MM.1S (cell line): ENCODE results near the gene ADCY2.

Source experiments
- DNase-seq: peaks from one replicate; pipeline ENCODE4 v3.0.0-alpha.2; 2015
- H2AFZ ChIP-seq: fragments of 300-600 bp; sonication (generic); 2 replicates; pipeline ENCODE4 v1.6.0; 2016; ENCODE audit warnings: antibody characterized with exemption, low read length
- H3F3A ChIP-seq: fragments of 300-600 bp; sonication (generic); 2 replicates; pipeline ENCODE4 v1.6.1; 2016; ENCODE audit warnings: mild to moderate bottlenecking, antibody characterized with exemption, low read length, moderate library complexity, mixed read lengths; ENCODE audit not compliant: insufficient read depth
- H3K27ac ChIP-seq: fragments of 300-600 bp; sonication (generic); 2 replicates; pipeline ENCODE4 v1.5.1; 2016; ENCODE audit warnings: mild to moderate bottlenecking, low read length
- H3K27me3 ChIP-seq: fragments of 300-600 bp; sonication (generic); replicated peaks from 2 replicates; pipeline ENCODE4 v1.6.0; 2016; ENCODE audit warnings: low read length; ENCODE audit not compliant: insufficient read depth
- H3K36me3 ChIP-seq: fragments of 300-600 bp; sonication (generic); replicated peaks from 2 replicates; pipeline ENCODE4 v1.6.1; 2016; ENCODE audit warnings: mild to moderate bottlenecking, low read length, mixed read lengths; ENCODE audit not compliant: insufficient read depth
- H3K4me1 ChIP-seq: fragments of 300-600 bp; sonication (generic); 2 replicates; pipeline ENCODE4 v1.6.1; 2016; ENCODE audit warnings: low read length, mixed read lengths
- H3K4me2 ChIP-seq: fragments of 300-600 bp; sonication (generic); 2 replicates; pipeline ENCODE4 v1.6.0; 2016; ENCODE audit warnings: low read depth, low read length
- H3K4me3 ChIP-seq: fragments of 300-600 bp; sonication (generic); 2 replicates; pipeline ENCODE4 v1.5.1; 2016; ENCODE audit warnings: low read length, mixed read lengths
- H3K79me2 ChIP-seq: fragments of 300-600 bp; sonication (generic); 2 replicates; pipeline ENCODE4 v1.6.1; 2016; ENCODE audit warnings: mixed run types, low read length, mixed read lengths
- H3K9ac ChIP-seq: fragments of 300-600 bp; sonication (generic); 2 replicates; pipeline ENCODE4 v1.6.1; 2016; ENCODE audit warnings: low read length, mixed read lengths
- H3K9me2 ChIP-seq: fragments of 300-600 bp; sonication (generic); replicated peaks from 2 replicates; pipeline ENCODE4 v1.6.1; 2016; ENCODE audit warnings: mild to moderate bottlenecking, low read length, mixed read lengths; ENCODE audit not compliant: insufficient read depth
- H3K9me3 ChIP-seq: fragments of 300-600 bp; sonication (generic); replicated peaks from 2 replicates; pipeline ENCODE4 v1.6.1; 2016; ENCODE audit warnings: mild to moderate bottlenecking, low read length, mixed read lengths; ENCODE audit not compliant: insufficient read depth
- H4K20me1 ChIP-seq: fragments of 300-600 bp; sonication (generic); 2 replicates; pipeline ENCODE4 v1.6.1; 2016; ENCODE audit warnings: mild to moderate bottlenecking, low read length, moderate library complexity, mixed read lengths; ENCODE audit not compliant: insufficient read depth
- EZH2 ChIP-seq: fragments of 300-600 bp; sonication (generic); optimal IDR thresholded peaks from 2 replicates; pipeline ENCODE3; 2017; ENCODE audit warnings: low read depth, mild to moderate bottlenecking, antibody characterized with exemption, low read length, mixed read lengths
- EZH2phosphoT487 ChIP-seq: fragments of 300-600 bp; sonication (generic); IDR thresholded peaks from 2 replicates; pipeline ENCODE4 v1.6.1; 2018; ENCODE audit warnings: antibody characterized with exemption, low read length
- TF ChIP-seq, protein P1 (sequence below): fragments of 300-600 bp; sonication (generic); IDR thresholded peaks from 2 replicates; pipeline ENCODE4 v1.5.1; 2016; ENCODE audit warnings: antibody characterized with exemption, low read length, mixed read lengths

The ADCY2 gene

DNA sequence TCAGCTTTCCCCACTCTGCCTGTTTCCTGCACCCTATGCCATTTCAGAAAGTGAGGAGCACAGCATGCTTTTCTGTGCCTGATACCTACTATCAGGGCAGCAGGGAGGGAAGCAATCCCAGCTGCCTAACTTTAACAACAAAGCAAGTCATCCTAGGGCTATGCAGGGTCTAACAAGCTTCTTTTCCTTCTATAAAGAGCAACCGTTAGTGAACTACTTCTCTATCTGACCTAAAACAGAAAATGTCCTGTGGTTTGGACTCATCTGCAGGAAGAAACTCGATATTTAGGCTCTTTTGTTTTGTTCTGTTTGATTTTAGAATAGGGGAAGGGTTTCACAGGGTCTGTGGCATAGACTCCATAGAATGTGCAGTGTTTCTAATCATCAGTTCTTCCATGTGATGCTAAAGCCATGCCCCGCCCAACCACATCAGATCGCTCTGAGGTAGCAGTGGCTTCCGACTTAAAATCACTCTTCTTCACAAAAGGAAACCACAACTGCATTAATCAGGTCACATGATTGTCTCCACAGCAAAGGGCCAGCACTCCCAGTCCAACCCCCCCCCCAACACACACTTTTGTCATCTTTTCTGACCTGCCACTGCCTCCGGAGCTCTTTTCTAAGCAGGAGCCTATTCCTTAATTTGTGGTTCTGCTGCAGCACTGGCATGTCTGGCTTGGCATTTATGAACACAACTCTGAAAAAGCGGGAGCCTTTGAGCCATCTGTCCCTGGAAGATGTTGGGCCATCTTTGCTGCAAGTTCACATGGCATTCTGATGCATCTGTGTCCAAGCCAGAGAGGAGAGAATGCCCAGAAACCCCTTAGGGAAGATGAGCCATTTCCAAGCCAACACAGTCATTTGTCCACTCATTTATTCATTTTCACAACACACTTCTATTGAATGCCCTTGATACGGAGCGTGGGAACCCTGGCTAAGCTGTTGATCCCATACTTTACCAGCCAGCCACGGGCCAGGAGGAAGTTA lies 383.4 kb downstream of the ADCY2 start:
- Histone ChIP-seq H2AFZ (no peak overlapping the region), H3K9me2 (no peaks in the 10 kb centered on the region), H3K4me1 (peaks cover 20% of the 10 kb centered on the region), H3K4me3 (peak overlapping the region; percentile 3; the same call in 1 of the 2 replicates), H4K20me1 (no peaks in the 10 kb centered on the region), H3K27me3 (peaks cover 17% of the 10 kb centered on the region; the same call in 1 of the 2 replicates), H3K4me2 (peak overlapping the region; percentile 68), H3K9ac (no peak overlapping the region), H3K36me3 (no peaks in the 10 kb centered on the region), H3K79me2 (no peaks in the 10 kb centered on the region), H3K9me3 (no peaks in the 10 kb centered on the region), H3K27ac (peak overlapping the region; percentile 7; the same call in 1 of the 2 replicates), H3F3A (peaks cover 9% of the 10 kb centered on the region)
- DNase-seq: peak; percentile 87
- TF ChIP-seq, protein P1, sequence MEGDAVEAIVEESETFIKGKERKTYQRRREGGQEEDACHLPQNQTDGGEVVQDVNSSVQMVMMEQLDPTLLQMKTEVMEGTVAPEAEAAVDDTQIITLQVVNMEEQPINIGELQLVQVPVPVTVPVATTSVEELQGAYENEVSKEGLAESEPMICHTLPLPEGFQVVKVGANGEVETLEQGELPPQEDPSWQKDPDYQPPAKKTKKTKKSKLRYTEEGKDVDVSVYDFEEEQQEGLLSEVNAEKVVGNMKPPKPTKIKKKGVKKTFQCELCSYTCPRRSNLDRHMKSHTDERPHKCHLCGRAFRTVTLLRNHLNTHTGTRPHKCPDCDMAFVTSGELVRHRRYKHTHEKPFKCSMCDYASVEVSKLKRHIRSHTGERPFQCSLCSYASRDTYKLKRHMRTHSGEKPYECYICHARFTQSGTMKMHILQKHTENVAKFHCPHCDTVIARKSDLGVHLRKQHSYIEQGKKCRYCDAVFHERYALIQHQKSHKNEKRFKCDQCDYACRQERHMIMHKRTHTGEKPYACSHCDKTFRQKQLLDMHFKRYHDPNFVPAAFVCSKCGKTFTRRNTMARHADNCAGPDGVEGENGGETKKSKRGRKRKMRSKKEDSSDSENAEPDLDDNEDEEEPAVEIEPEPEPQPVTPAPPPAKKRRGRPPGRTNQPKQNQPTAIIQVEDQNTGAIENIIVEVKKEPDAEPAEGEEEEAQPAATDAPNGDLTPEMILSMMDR: no peak
- TF ChIP-seq EZH2phosphoT487: no peak
- no peak for TF ChIP-seq EZH2

DNA sequence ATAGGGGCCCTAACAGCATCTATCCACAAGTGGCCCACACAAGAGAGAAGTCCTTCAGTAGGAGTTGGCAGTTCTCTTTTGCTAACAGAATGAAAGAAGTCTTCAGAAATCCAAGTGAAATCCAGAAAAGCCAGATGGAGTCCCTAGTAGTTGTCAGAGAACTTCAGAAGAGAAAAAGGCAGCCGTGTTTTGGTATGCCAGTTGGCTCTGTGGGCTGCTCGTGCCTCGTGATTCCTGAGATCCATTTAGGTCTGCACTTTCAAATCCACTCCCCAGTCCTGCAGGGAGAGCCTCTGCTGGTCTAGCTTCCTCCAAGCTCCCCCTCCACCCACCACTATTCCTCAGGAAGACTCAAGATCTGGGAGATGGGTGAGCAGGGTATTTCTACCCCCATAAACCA lies 386.0 kb downstream of the ADCY2 start:
- Histone ChIP-seq H3F3A (peaks cover 9% of the 10 kb centered on the region), H2AFZ (no peak overlapping the region), H3K9ac (no peak overlapping the region), H3K79me2 (no peaks in the 10 kb centered on the region), H3K4me1 (peaks cover 20% of the 10 kb centered on the region), H4K20me1 (no peaks in the 10 kb centered on the region), H3K27me3 (peaks cover 17% of the 10 kb centered on the region; the same call in 1 of the 2 replicates), H3K9me3 (no peaks in the 10 kb centered on the region), H3K27ac (no peak overlapping the region), H3K9me2 (no peaks in the 10 kb centered on the region), H3K4me2 (no peak overlapping the region), H3K4me3 (no peak overlapping the region), H3K36me3 (no peaks in the 10 kb centered on the region)
- DNase-seq: no peak
- TF ChIP-seq, protein P1: no peak
- TF ChIP-seq EZH2 (no peak), EZH2phosphoT487 (no peak)

DNA sequence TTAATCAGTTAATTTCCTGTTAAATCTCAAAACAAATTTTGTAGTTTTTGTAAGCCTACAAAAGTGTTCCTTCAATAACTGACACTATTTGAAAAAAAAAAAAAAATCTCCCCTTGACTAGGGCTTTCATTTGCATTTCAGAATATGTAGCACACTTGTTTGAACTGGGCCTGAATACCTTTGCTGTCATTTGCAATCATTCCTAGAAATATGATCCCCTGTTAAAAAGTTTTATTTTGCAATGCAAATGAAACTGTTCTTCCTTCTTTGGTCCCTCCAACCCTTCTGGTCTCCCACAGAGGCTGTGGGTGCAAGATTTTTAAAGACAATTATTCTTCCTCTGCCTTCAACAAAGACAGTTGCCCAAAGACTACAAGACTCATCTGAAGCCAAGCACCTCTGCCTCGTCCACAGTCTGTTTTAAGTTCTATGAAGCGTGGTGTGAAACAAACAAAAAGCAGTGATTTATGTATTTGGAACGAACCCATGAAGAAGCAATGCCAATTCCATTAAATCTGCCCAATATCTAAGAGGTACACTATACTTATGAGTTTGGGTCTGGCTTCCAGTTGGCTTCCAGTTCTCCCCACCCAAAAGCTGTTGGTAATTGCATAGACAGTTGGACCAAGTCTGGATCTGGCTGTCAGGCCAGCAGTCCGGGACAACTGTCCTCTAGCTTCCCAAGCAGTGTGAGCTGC lies 388.9 kb downstream of the ADCY2 start:
- no peak for DNase-seq
- Histone ChIP-seq H3K27ac (no peak overlapping the region), H4K20me1 (no peaks in the 10 kb centered on the region), H3K9me3 (no peaks in the 10 kb centered on the region), H3K36me3 (no peaks in the 10 kb centered on the region), H3K4me2 (no peak overlapping the region), H3K9me2 (no peaks in the 10 kb centered on the region), H3K9ac (no peak overlapping the region), H3K4me3 (no peak overlapping the region), H3K27me3 (peaks cover 8% of the 10 kb centered on the region; the same call in 1 of the 2 replicates), H3F3A (no peaks in the 10 kb centered on the region), H2AFZ (no peak overlapping the region), H3K79me2 (no peaks in the 10 kb centered on the region), H3K4me1 (peaks cover 5% of the 10 kb centered on the region)
- TF ChIP-seq EZH2 (no peak), EZH2phosphoT487 (no peak)
- TF ChIP-seq, protein P1: no peak
